ENCODE measurements around the gene CFAP47.

DNA sequence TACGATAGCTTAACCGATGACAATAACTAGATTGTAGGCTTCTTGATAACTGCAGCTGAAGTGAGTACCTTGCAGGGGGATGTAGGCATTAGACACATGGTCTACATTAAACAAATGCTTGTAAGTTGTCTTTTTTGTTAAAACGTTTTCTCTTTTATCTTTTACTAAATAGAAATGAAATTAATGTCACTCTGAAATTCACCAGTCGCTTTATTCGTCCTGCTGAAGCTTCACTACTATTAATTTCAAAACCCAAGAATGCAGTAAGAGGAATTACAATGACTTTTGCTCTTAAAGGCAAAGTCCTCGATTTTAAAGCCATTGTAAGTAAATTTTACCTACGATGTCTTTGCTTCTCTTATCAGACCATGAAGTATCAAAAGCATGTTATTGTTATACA lies 239.7 kb downstream of the CFAP47 start:
- TF ChIP-seq, protein P1, sequence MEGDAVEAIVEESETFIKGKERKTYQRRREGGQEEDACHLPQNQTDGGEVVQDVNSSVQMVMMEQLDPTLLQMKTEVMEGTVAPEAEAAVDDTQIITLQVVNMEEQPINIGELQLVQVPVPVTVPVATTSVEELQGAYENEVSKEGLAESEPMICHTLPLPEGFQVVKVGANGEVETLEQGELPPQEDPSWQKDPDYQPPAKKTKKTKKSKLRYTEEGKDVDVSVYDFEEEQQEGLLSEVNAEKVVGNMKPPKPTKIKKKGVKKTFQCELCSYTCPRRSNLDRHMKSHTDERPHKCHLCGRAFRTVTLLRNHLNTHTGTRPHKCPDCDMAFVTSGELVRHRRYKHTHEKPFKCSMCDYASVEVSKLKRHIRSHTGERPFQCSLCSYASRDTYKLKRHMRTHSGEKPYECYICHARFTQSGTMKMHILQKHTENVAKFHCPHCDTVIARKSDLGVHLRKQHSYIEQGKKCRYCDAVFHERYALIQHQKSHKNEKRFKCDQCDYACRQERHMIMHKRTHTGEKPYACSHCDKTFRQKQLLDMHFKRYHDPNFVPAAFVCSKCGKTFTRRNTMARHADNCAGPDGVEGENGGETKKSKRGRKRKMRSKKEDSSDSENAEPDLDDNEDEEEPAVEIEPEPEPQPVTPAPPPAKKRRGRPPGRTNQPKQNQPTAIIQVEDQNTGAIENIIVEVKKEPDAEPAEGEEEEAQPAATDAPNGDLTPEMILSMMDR (IDR thresholded peaks at IDR 0.05): no peak
- TF ChIP-seq HOXB13 (CRISPR knock-in tag; IDR thresholded peaks at IDR 0.05; ENCODE audit: low read depth): no peak
- TF ChIP-seq MYC (IDR thresholded peaks at IDR 0.05; ENCODE audit: borderline replicate concordance, low read length): no peak
- TF ChIP-seq NFE2L2 (conservative IDR thresholded peaks at IDR 0.05; ENCODE audit: low read length): no peak
